HG03175 (cell line): ENCODE results near the gene DIP2C.

Source experiments
- ATAC-seq: cut with Tn5 transposase; IDR thresholded peaks from one replicate; pipeline ENCODE4 v1.9.1; 2021; ENCODE audit warnings: mild to moderate bottlenecking, moderate library complexity; ENCODE audit not compliant: unreplicated experiment

The DIP2C gene

DNA sequence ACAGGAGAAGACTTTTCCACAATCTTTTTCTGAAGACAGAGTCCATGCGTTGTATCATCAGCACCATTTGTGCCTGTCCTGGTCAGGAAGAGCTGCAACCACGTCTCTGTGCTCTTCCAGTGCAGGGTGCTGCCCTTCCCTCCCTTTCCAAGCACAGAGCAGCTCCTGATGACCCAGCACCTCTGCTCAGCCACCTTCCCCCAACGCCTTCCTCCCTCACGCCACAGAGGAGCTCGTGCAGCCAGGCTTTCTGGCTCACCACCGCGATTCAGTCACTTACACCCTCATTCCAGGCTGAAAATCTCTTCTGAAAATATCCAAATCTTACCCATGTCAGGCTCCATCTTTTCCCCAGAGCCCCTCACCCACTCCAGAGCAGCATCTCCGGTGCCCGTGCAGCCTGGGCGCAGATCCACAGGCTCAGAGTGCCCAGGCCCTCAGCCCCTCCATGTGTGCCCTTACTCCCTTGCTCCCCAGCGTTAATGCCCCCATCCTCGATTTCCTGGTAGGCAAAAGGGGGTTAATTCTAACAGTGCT lies 181.5 kb downstream of the DIP2C start:
- ATAC-seq = no peak

DNA sequence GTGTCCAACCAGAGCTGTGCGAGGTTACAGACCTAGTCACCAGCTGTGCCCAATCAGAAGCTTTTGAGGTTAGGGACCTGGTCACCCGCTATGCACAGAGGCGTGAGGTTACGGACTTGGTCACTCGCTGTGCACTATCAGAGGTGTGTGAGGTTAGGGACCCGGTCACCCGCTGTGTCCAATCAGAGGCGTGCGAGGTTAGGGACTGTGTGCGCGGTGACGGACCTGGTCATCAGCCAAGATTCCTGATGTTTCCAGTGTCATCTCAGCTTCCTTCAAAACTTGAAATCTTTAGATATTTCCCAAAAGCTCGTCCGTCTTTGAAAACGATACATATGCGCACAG lies 182.1 kb downstream of the DIP2C start:
- no peak for ATAC-seq

DNA sequence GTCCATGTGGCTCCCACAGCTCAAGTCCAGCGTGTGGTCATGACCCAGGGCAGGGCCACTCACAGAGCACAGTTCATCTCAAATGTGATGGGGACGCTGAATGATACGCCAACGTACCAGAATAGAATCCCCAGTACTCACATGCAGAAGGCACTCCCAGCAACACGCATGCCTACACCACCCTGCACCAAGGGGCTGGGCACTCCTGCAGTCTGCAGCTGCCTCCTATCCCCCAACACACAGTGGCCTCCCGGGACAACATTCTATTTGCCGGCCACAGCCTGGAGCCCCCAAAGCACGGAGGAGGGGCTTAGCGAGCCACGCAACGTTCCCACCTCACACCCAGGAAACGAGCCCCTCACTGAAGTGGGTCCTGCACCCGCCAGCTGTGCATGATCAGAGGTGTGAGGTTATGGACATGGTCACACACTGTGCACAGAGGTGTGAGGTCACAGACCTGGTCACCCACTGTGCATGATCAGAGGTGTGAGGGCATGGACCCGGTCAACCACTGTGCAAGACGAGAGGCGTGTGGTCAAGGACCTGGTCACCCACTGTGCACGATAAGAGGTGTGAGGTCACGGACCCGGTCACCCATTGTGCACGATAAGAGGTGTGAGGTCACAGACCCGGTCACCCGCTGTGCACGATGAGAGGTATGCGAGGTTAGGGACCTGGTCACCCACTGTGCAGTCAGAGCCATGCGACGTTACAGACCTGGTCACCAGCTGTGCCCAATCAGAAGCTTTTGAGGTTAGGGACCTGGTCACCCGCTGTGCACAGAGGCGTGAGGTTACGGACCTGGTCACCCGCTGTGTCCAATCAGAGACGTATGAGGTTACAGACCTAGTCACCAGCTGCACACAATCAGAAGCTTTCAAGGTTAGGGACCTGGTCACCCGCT lies 182.8 kb downstream of the DIP2C start:
- ATAC-seq = no peak

DNA sequence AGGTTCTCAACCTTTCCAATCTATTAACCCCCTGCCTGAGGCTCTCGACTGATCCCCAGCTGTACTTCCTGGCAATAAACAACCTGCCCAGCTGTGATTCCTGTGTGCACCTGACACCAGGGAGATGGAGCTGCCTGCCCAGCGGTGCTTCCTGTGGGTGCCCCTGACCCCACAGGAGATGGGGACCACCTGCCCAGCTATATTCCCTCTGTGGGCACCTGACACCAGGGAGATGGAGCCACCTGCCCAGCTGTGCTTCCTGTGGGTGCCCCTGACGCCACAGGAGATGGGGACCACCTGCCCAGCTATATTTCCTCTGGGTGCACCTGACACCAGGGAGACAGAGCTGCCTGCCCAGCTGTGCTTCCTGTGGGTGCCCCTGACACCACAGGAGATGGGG lies 184.0 kb downstream of the DIP2C start:
- ATAC-seq = no peak

DNA sequence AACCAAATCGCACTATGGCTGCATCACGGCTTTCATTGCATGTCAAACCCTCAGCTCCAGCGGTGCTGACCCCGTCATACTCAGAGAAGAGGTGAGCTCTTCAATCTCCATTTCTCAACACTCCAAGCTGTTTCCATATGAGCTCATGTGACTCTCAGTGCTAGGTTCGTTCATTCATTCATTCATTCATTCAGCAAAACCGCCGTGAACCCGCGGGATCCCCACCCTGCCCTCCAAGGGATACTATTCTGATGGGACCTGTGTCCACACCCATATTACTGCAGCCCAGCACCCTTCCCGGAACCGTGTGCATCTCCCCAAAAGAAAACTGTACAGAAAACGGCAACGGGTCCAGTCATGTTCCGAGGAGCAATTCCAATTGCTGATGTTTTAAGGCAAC lies 184.7 kb downstream of the DIP2C start:
- ATAC-seq = no peak

DNA sequence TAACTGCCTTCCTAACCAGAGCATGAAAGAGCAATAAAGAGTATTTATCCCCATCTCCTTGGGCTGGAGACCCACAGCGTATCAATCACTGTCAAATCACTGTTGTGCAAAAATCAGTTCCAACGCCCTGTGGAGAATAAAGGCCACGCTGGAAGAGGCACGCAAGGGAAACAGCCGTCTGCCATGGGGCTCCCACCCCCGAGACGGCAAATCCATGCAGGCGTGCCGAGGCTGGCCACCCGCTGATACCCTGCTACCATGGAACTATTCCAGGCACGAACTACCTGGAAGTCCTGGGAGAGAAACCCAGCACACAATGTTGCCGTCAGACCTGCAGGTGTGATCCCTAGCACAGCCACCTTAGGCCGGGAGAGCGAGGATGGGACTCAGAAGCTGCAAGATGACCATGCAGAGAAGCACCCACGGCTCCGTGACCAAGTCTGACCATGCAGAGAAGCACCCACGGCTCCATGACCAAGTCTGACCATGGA lies 185.3 kb downstream of the DIP2C start:
- ATAC-seq = no peak

DNA sequence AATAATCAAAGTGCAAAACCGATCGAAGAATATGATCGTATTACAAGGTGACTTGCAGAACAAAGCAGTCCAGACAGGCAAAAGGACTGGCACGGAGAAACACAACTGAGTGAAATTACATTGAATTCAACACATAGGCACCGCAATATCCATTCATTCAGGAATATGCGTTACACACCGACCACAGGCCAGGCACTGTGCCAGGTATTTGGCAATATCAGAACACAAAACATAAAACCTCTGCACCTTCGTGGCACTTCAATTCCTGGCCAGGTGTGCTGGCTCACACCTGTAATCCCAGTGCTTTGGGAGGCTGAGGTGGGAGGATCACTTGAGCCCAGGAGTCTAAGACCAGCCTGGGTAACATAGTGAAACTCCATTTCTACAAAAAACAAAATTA lies 187.9 kb downstream of the DIP2C start:
- no peak for ATAC-seq

DNA sequence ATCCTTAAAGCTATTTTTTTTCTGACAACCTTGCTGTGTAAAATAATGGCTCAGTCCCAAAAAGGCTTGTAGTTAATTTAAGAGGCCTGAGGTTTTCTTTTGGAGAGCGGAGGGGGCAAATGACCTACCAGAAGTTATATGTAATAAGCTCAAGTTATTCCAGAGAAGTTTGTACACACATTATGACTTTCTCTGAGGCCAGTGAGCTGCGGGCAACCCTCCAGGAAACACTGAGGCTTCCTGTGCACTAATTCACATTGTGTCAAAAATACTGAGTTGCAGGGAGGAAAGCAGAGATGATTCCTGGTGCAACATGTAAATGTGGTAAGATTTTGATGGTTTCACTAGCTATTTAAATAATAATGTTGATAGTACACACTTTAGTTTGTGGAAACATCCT lies 188.6 kb downstream of the DIP2C start:
- no peak for ATAC-seq

DNA sequence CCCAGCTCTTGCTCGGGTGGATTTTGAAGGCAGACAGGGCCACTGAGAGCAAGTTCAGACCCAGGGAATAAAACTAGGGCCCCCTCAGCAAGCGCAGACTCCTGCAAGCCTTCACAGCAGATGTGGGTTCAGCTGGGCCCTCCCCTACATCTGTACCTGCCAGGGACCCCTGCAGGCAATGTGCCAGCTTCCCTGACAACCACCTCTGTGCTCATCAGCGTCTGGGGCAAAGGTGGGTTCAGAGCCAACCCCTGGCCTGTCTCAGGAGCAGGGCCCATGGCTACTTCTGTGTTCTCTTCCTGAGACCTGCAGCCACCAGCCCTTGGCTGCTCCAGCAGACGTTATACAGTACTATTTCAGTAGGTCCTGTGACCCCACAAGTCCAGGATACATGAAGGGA lies 189.5 kb downstream of the DIP2C start:
- no peak for ATAC-seq

DNA sequence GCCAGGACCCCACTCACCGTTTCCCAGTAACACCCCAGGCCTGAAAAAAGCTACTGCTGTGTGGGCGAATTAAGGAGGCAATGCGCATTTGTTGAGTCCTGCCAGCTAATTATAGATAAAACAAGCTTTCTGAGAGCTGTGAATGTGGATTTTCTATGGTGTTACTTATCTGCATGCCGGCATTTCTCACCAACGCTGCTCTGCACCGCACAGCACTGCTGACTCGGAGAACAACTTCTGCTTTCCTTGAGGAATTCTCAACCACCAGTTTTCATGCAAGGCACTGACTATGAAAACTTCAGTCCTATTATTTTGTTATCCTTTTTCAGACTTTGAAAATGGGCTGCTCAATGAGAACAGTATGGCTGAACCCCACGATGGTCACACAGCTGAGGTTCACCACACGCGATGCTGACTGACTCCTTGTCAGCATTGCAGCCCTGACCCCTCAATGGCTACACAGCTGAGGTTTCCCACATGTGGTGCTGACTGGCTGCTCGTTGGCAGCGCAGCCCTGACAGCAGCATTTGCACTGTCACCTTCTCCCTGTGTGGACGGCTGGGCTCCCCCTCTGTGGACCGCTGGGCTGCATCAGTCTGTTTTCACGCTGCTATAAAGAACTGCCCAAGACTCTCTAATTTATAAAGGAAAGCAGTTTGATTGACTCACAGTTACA lies 190.6 kb downstream of the DIP2C start:
- ATAC-seq = no peak

DNA sequence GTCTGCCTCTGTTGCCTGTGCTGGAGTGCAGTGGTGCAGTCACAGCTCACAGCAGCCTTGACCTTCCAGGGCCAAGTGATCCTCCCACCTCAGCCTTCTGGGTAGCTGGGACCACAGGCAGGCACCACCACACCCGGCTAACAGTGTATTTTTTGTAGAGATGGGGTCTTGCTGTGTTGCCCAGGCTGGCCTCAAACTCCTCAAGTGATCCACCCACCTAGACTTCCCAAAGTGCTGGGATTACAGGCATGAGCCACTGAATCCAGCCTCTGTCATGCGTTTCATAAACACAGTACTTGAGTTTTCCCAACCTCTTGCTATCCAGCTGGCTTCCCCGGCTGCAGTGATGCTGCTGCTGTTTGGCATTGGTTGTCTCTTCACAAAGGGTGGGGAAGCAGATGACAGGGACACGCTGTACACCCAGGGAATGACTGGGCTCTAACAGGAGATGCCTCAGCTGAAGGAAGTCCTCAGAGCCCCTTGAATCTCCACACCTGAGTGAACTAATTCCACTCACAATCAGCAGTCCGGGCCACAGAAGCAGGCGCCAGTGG lies 191.5 kb downstream of the DIP2C start:
- no peak for ATAC-seq

DNA sequence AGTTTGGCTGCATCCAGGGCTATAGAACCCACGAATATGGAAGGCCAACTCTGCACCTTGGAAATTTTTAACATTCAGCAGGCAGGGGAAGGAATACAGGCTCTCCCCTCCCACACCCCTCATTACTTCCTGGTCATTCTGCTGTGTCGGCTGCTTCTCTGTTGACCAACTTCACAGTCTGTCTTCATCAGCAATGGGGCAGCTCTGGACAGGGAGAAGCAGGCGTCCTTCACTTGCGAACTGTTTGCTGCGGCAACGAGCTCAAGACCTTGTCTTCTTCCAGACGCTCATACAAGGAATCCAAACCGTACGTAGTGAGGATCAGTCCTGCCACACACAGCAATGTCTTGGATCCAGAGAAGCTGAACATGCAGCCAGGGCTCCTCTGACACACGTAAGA lies 192.2 kb downstream of the DIP2C start:
- ATAC-seq = no peak

DNA sequence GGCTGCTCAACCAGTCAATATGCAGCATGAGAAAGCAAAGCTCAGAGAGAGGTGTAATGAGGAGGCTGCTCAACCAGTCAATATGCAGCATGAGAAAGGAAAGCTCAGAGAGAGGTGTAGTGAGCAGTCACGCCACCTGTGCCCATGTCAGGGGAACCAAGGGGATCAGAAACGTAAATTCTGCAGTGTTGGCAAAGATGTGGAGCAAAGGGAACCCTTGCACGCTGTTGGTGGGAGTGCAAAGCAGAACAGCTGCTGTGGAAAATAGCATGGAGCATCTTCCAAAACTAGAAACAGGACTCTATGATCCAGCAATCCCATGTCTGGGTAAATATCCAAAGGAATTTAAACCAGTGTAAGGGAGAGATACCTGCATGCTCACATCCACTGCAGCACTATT lies 194.9 kb downstream of the DIP2C start:
- no peak for ATAC-seq

DNA sequence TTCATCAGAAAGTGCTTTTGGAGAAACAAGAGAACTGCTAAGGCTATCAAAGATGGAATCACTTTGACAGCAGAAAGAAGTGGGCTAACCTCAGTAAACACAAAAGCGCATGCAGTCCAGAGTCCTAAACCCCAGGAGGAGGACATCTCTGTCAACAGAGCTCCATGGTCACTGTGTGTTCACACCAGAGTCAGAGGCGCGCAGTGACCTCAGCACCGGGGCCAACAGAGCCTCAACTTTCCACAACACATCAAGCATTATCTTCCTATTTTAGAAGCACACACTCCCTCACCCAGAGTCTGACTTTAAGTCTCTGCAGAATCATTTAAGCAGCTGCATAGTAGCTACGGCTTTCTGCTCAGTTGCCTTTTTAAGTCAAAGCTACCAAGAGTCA lies 195.3 kb downstream of the DIP2C start:
- no peak for ATAC-seq

DNA sequence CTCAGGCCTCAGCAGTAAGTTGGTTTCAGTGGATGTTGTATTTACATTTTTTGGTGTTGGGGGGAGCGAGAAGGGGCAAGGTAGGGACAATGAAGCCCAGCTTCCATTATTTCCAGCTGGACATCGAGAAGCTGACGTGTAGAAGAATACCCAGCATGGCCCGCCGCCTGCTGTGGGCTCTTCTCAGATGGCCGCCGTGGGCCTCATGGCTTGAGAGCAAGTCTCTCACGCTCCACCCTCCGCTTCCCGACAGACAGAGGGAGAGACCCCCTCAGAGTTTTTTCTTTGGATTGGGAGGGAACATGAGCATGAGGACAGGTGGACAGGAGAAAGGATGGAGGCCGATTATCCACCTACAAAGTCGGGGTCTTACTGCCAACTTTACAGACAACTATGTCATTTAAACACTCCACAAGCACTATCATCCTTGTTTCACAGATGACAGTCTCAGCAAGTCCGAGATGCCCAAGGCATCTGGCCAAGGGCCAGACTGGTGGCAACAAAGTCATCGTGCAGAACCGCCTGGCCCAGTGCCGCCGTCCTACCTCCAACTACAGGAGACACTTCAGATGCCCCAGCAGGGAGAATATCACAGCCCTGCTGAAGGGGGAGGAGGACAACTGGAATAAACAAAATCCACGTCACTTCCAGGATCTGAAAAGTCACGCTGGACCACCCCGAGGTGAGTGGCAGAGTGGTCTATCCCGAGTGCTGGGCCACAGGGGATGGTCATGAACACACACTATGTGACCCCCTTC lies 195.9 kb downstream of the DIP2C start:
- no peak for ATAC-seq

DNA sequence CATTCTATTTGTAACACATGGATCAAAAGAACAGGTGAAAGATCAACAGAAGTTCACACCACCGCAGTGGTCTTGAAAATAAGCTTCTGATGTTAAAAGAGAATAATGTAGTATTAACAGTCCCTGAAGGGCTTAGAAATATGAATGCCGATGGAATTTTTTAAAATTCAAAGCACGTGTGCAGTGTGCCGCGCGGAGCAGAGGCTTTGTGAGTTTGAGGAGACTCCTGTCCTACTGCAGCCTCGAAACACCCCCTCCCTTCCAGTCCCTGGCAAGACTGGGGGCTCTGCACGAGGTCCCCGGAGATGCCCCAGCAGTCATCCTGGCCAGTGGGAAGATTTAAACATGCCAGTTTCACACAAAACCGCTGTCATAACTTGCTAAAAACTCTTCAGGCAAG lies 196.6 kb downstream of the DIP2C start:
- ATAC-seq = no peak

DNA sequence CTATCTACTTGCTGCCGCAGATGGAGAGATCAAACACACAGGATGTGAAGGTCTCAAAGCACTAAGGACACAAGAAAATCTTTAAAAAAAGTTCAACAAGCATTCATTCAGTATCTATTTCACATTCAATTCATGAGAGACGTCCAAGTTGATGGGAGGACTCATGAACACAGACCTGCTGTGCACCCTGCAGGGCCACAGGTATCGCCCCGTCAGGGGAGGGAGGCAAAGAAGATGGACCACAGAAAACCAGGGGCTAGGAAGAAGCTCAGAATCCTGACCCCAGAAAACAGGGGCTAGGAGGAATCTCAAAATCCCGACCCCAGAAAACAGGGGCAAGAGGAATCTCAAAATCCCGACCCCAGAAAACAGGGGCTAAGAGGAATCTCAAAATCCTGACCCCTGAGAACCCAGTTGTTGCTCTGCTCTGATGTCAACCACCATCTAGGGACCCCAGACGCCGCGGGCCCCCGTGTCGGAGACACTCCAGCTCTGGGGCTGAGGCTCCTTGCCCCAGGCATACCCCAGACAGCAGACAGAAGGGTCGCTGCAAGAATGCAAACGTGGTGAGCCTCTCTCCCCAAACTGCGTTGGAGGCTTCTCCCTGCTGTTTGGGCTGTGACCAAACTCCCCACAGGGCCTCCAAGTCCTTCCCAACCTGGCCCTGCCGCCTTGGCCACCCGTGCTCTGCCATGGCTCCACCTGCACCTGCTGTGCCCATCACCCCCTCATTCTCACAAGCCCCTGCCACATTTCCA lies 197.6 kb downstream of the DIP2C start:
- ATAC-seq = no peak

DNA sequence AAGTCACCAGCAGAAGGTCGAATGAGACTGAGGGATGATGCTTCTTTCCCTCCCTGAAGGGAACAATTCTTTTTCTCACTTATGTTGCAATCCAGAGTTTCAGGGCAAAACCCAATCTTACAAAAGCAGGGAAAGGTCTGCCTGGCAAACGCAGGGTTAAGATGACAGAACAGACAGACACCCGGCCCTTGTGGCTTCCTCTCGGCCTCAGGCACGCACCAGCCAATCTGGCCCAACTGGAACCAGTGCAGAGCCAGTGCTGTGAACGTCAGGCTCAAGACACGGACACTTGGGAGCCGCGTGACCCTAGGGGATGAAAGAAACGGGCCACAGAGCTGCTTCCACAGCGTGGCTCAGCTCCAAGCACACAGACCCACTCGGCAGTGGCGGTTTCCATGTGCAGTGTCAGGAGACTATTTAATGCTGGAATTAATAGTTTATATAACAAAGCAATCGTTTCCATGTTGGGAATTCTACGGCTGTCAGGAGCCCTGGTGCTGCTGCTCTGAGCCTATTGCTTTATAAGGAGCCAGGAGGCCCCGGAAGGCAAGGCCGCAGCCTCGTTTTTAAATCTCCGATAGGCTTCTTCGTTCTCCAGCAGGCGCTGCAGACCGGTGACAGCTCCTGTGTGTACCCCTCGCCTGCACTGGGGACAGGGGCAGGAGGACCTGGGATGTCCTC lies 198.4 kb downstream of the DIP2C start:
- ATAC-seq = no peak

DNA sequence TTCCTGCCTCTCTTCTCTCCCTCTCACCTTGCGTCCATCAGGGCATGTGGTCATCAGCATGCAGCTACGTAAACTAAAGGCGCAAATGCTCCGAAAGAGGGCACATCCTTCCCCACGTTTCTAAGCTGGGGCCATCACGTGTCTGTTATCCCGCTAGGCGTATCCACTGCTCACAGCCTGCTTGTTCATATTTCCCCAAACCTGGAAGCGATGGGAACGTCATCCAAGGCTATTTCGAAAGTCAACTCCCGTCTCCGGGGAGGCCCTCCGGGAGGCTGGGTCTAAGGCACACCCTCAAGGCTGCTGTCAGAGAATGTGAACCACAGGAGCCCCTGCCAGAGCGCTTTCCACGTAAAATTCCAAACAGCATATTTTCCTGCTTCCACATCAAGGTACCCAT lies 199.2 kb downstream of the DIP2C start:
- ATAC-seq = no peak

DNA sequence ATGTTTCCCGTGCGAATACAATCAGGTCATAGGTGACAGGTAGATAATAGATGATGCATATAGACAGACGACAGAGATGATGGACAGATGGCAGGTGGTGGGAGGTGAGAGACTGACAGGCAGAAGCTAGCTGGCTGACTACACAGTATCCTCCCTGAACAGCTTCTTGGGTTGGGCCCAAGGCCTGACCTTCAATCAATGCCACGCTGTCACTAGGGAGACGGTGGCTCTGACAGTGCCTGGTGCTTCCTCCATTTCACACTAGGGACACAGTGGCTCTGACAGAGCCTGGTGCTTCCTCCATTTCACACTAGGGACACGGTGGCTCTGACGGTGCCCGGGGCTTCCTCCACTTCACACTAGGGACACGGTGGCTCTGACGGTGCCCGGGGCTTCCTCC lies 200.1 kb downstream of the DIP2C start:
- no peak for ATAC-seq
